Activated naive CD4-positive, alpha-beta T cell (primary cell): Measurements from ENCODE around the gene SLC44A2.

ENCODE experiments used
- DNase-seq, 4 experiments: peaks; one replicate each; lab custom pipeline; 2025; lab: John Stamatoyannopoulos, UW

Gene SLC44A2

DNA sequence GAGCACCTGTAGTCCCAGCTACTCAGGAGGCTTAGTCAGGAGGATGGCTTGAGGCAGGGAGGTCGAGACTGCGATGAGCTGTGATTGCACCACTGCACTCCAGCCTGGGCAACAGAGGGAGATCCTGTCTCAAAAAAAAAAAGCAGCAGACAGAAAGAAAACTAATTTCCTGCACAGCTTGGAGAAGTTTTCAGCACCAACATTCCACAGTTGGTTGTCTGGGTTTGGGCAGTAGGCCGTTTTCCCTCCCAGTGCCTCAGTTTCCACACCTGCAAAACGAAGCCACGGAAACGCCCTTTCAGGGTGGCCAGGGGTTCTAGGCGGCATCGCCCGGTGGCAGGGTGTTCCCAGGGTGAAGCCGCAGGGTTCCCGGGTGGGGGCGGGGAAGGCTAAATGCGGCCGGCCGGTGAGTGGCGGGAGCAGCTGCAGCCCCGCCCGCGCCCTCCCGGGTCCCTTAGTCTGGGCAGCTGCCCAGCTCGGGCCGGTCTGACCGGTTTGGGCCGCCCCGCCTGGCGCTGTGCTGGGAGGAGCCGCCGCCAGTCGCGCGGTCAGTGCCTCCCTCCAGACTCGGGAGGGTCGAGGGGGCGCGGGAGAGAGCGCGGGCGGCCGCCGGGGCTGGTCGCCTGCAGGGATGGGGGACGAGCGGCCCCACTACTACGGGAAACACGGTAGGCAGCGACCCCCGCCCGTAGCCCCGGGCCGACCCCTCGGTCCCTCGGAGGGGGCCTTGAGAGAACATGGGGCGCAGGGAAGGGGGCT is at the start of gene SLC44A2:
Gene SLC44A2, plus strand, starts transcription at position 551 of the 759 bp plus-strand sequence. Its CDS starts 81 bp downstream, at position 632.
- DNase-seq: no peak

DNA sequence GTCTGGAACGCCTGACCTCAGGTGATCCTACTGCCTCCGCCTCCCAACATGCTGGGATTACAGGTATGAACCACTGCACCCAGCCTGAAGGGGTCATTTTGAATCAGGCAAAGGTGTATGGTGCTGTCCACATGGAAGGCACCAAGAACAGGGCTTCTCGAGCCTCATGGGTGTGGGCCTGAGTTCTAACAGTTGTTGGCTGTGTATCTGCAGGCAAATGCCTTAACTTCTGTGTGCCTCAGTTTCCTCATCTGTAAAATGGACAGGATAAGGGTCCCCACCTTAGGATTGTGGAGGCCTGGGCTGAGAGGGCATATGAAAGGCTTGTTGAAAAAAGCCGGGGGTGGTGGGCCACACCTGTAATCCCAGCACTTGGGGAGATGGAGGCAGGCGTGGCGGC is 47.4 kb upstream of the SLC44A2 start:
- DNase-seq: no peak

DNA sequence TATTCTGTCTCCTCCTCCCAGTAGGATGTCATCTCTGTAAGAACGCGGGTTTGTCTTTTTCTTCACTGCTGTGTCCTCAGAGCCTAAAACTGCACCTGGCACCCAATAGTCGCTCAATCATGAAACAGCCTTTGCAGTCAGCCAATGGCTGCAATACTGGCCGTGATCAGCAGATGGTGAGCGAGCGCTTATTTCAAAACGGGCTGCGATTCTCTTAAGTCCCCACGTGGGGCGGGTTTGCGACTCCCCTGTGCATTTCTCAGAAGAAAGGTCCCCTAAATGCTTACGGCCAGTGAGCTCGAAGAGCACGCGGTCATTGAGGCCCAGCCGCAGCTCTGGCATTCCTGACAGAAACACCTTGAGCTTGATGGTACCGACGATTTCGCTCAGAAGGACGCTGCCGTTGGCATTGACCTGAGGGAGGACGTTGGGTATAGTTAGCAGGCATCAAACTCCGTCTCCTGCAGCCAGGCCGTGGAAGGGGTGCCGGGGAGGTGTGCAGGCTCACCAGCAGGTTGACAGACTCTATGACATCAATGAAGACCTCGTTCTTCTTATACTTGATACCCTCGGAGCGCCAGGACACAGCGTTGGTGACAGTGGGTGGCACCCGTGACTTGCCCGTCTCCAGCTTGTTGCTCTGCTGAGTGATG is 44.2 kb upstream of the SLC44A2 start:
- peak; percentile 60 to 91 (median 89) for DNase-seq

DNA sequence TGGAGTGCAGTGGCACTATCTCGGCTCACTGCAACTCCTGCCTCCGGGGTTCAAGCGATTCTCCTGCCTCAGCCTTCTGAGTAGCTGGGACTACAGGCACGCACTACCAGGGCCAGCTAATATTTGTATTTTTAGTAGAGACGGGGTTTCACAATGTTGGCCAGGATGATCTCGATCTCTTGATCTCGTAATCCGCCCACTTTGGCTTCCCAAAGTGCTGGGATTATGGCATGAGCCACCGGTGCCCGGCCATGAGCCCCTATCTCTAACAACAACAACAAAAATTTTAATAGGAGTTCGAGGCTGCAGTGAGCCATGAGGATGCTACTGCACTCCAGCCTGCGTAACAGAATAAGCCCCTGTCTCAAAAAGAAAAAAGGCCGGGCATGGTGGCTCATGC is 43.3 kb upstream of the SLC44A2 start:
- no peak for DNase-seq

DNA sequence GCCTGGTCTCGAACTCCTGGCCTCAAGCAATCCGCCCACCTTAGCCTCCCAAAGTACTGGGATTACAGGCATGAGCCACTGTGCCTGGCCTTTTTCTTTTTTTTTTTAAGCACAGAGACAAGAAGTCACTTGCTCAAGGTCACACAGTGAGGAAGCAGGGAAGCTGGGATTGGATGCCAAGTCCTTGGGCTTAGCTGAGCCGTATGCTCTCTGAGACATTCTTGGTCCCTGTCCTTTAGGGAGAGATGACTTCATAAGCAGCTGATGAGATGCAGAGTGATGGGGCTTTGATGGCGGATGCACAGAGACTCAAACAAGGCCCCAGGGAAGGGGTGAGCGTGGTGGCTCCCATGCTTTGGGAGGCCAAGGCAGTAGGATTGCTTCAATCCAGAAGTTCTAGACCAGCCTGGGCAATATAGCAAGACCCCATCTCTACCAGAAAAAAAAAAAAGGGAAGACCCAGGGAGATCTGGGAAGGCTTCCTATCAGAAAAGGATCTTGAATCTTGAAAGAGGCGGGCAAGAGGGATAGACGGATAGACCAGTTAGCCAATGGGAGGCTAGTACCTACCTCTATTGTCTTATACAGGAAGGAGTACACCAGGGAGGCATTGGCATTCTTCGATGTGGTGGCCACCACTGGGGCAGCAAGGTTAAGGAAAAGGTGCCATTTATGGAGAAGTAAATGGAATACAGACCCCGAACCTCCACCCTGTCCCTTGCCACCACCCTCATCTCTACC is 42.1 kb upstream of the SLC44A2 start:
- no peak for DNase-seq

DNA sequence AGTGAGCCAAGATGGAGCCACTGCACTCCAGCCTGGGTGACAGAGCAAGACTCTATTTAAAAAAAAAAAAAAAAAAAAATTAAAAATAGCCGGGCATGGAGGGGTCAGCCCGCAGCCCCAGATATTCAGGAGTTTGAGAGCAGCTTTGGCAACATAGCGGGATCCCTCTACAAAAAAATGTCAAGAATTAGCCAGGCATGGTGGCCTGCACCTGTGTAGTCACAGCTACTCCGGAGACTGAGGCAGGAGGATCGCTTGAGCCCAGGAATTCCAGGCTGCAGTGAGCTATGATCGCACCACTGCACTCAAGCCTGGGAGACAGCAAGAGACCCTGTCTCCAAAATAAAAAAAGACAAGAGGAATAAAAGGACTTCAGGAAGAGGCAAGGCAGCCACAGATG is 39.0 kb upstream of the SLC44A2 start:
- no peak for DNase-seq

DNA sequence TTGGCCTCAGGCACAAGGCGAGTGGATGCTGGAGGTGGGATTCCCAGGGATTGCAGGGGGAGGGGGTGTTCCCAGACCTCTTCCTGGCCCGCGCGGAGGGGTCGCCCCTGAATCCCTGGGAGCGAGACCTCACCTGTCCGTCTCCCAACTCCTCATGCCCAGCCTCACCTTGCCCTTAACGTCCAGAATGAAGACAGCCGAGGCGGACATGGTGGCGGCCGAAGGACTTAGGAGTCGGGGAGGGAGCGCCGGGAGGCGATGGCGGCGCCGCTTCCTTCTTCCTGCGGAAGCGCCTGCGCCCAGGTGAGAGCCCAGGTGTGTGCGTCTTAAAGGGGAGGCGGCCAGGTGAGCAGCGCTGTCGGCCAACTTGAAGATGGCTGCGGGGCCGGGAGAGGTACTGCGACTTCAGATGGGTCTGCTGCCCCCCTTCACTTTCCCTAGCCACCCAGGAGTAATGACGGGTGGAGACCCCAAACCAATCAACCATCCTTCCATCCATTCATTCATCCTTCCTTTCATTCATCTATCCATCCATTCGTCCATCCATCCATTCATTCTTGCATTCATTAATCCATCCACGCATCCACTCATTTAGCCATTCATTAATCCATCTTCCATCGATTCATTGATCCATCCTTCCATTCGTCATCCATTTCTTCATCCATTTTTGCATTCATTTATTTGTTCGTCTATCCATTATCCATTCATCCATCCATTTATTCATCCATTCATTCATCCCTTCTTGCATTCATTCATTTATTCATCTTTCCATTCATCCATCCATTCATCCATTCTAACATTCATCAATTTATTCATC is 38.1 kb upstream of the SLC44A2 start, which contains the start of gene AP1M2:
Gene AP1M2, minus strand, starts transcription at position 291 of the 817 bp plus-strand sequence. Its CDS starts 81 bp downstream, at position 210.
- no peak for DNase-seq

DNA sequence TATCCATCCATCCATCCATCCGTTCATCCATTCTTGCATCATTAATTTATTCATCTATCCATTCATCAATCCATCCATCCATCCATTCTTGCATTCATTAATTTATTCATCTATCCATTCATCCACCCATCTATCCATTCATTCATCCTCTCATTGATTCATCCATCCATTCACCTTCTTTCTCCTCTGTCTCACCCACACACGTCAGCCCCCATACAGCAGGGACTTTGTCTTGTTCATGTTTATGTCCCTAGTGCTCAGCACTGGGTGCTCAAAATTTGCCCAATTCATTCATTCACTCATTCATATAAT is 37.6 kb upstream of the SLC44A2 start:
- DNase-seq: no peak

DNA sequence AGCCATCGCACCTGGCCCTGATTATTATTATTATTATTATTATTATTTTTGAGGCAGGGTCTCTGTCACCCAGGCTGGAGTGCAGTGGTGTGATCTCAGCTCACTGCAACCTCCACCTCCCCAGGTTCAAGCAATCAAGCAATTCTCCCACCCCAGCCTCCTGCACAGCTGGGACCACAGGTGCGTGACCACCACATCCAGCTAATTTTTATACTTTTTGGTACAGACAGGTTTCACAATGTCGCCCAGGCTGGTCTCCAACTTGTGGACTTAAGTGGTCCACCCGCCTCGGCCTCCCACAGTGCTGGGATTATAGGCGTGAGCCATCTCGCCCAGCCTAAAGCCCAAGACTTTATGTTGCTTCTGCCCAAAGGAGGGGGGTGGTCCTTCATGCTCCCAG is 32.2 kb upstream of the SLC44A2 start:
- DNase-seq: no peak

DNA sequence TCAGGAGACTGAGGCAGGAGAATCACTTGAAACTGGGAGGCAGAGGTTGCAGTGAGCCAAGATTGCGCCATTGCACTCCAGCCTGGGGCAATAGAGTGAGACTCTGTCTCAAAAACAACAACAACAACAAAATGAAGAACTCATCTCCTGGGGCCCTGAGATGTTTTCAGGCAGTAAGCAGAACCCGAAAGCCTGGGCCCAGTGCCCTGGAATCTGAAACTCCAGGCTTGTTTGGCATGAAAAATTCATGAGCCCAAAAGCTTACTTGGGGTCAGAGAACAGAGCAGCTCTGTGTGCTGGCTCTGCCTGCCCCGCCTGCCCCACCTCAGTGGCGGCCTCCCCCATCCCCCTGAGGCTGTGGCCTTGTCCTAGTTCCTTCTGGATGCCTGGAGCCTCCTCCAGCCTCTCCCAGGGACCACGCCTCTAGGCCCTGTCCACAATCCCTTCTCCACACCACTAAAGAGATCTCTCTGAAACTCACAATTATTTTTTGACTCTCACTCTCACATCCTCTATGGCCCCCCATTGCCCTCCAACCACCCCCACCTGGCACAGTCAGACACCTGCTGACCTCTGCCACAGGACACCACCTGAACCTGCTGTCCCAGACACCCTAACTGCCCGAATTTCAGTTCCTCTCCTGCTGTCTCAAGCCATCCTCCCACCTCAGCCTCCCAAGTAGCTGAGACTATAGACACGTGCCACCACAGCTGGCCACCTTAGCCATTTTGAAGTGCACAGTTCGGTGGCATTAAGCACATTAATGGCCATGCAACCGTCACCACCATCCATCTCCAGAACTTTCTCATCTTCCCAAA is 31.3 kb upstream of the SLC44A2 start:
- no peak for DNase-seq

DNA sequence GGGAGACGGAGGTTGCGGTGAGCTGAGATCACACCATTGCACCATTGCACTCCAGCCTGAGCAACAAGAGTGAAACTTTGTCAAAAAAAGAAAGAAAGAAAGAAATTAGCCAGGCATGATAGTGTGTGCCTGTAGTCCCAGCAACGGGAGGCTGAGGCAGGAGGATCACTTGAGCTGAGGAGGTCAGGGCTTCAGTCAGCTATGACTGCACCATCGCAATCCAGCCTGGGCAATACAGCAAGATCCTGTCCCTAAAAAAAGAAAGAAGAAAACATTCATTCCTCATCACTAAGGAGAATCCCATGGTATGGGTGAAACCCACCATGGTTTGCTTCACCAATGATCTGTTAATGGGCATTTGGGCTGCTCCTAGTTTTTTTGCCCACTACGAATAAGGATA is 25.2 kb upstream of the SLC44A2 start:
- DNase-seq: no peak

DNA sequence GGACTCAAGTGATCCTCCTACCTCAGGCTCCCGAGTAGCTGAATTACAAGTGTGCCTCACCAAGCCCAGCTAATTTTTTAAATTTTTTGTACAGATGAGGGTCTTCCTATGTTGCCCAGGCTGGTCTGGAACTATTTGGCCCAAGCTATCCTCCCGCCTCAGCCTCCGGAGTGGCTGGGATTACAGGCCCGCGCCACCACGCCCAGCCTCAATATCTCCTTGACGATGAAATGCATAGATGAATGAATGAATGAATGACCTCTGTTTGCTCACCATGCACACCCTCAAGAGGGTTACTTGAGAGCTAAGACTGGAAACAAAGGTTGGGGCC is 23.4 kb upstream of the SLC44A2 start:
- no peak for DNase-seq

DNA sequence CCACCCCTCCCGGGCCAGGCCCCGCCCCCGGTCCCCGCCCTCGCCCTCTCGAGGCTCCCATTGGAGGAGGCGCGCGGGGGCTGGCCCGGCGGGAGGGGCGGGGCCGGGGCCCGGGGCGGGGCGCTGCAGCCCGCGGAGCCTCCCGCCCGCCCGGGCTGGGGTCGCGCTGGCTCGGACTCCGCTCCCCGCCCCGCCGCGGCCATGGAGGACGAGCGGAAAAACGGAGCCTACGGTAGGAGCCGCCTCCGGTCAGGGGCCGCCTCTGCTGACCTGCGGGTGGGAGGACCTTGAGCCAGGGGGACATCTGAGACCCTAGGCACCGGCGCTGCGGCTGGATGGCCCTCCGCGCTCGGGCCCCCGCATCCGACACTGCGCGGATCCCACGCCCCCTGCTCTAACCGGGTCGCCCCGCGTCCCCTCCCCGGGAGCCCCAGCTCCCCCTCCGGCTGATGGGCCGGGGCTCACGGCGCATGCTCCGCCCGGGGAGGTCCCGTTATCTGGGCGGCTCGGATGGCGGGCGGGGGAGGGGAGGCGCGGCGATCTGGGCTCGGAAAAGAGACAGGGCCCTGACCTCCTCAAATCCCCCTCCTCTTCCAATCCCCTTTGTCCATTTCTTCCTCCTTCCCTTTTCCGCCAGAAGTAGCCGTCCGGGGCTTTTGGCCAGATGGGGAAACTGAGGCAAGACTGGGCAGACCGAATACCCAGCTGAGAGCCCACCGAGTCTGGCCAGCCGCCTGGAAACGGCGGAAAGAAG is 22.8 kb upstream of the SLC44A2 start:
- peak; percentile 52 to 93 (median 79) for DNase-seq

DNA sequence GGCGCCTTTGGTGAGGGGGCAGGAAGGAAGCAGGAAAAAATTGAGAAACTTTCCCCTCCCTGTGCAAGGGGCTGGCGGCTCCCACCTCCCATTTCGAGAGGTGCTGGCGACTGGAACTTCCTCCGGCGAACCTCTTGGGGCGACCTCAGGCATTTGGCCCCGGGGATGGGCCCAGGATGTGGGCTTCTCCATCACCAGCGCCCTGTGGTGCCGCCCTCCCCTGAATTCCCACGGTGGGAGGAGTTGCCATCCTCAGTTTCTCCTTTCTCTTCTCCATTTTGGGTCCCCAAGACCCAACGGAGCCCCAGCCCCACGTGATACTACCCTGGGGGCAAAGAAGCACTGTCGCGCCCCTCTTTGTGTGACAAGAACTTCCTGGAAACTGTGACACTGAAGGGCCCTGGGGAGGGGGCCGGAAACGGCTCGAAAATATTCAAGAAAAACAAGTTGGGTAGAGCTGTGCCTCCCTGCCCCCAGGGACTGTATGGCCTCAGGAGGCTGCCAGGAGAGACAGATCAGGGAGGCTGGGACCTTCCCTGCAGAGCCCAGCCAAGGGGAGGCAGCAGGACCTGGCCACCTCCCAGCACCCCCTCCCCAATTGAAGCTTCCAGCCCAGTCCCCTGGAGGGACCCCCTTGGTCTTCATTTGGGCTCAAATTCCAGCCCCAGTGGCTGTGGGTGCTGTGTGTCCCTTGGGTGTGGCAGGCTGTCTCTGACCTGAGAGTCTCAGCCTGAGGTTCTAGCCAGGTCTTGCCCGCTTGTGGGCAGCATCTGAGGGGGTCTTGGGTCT is 22.1 kb upstream of the SLC44A2 start:
- peak; percentile 41 to 81 (median 59) for DNase-seq

DNA sequence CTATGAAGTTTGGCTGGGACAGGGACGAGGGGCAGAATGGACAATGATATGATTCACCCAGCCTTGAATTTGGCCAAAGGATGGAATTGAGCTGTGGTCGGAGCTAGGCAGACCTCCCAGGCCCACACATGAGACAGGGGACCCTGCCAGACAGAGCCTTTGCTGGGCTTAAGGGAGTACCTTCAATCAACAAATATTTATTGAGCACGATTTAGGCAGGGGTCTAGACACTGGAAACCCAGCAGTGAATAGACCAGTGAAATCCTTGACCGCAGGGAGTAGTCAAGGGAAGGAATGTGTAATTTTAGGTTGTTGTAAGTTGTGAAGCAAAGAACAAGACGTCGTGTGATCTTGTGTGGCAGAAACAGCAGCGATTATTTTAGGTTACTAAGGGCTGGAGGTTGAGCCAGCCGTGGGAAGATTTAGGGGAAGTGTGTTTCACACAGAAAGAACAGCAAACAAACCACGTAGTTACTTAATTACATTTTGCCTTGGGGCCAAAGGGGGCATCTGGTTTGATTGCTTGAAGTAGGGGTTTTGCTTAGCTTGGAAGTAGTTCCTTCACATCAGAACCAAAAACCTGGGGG is 21.4 kb upstream of the SLC44A2 start:
- peak in 1 of 4 experiments; percentile 16 for DNase-seq

DNA sequence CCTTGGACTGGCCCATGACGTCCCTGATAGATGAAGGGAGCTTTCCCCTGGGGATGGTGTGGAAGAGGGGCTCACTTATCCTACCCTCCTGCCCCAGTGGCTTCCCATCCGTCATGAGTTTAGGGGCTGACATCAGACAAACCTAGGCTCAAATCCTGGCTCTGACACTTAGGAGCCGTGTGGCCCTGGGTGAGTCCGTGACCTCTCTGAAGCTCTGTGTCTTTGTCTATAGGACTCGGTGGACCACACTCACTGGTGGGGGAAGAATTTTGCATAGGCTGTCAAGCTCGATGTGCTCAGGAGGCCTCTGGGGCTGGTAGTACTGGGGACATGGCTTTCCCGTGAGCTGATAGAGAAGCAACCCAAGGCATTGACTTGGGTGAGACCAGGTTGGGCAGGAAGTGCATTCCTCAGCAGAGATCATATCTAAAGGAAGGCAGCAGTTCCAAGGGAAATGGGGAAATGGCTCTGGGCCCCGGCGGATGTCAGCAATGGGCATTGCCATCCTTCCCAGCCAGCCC is 20.8 kb upstream of the SLC44A2 start:
- DNase-seq: no peak

DNA sequence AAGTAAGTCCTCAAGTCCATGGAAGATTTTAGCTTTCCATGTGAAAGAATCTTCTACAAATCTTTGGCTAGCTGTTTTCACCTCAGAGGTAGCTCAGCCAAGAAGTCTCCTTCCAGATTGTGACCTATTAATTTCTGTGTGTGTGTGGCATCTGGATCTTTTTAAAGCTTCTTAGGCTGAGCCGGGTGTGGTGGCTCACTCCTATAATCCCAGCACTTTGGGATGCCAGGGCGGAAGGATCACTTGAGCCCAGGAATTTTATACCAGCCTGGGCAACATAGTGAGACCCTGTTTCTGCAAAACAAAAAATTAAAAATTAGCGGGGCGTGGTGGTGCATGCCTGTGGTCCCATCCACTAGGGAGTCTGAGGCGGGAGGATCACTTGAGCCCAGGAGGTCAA is 13.4 kb upstream of the SLC44A2 start:
- no peak for DNase-seq

DNA sequence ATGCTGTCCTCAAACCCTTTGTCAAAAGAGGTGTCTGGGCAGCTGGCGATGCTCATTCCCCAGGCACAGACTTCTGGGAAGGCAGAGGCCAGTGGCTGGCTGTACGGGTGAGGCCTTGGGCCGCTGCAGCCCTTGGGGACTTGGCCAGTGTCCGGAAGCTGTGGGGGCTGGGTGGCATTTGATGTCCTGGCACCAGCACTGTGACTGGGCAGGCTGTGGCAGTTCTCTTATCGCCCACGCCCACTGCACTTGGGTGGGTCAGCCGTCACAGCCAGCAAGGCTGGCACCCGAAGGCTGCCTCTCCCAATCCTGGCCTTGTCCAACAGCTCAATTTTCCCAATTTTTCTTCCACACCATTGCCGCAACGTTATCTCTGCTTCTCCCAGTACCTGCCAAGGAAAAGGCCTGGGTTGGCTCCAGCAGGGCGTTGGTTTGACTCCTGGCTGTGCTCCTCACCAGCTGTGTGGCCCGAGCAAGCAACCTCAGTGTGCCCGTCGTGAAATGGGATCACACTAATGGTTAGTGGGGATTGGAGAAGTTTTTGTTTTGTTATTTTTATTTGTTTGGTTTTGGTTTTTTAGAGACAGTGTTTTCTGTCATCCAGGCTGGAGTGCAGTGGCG is 12.7 kb upstream of the SLC44A2 start:
- no peak for DNase-seq
